Thyroid gland (tissue), 4 donors: ENCODE measurements around the gene MAPK4. TPM values are rescaled to one million over a fixed set of nuclear protein-coding genes. Genes with fewer than 3 reads are reported as not detected.

Source experiments
- DNase-seq, 2 donors: peaks; one replicate each; pipeline ENCODE4 v3.0.0-alpha.2; 2019
- H3K27ac ChIP-seq, 3 donors: fragments of 200-600 bp; sonication (generic); 1 replicate in 2 of 3; 2 replicates in 1 of 3; pipeline ENCODE4 v1.5.1; 2016 to 2019; ENCODE audit warnings: mild to moderate bottlenecking in 1 of 3, moderate library complexity in 1 of 3
- H3K27me3 ChIP-seq: fragments of 200-600 bp; sonication (generic); one replicate; pipeline ENCODE4 v1.5.1; 2019
- H3K36me3 ChIP-seq, 2 donors: fragments of 200-600 bp; sonication (generic); one replicate each; pipeline ENCODE4 v1.5.1; 2016 to 2019
- H3K4me1 ChIP-seq, 2 donors: fragments of 200-600 bp; sonication (generic); one replicate each; pipeline ENCODE4 v1.5.1; 2017 to 2019
- H3K4me3 ChIP-seq, 3 donors: fragments of 200-600 bp; sonication (generic); replicated peaks in 1 of 3; 1 replicate in 2 of 3; 2 replicates in 1 of 3; pipeline ENCODE4 v1.5.1; 2016; ENCODE audit warnings: mild to moderate bottlenecking in 1 of 3
- H3K9me3 ChIP-seq: fragments of 200-600 bp; sonication (generic); one replicate; pipeline ENCODE4 v1.5.1; 2017
- POLR2A ChIP-seq, 2 donors: fragments of 450-650 bp; IDR thresholded peaks; one replicate each; pipeline ENCODE4 v1.6.1; 2017; ENCODE audit warnings: antibody characterized with exemption in 2 of 2, mild to moderate bottlenecking in 2 of 2, moderate library complexity in 1 of 2
- WGBS, 2 donors: methylation state at CpG; one replicate each; pipeline ENCODE4 v1.1.5; 2017; 5-methylcytosine and 5-hydroxymethylcytosine counted together
- intact Hi-C: fragments of 100-400 bp; cut with DNase I; formaldehyde crosslinking; loops from one replicate; pipeline ENCODE4 v1.15.1; 2023
- total RNA-seq, 4 donors: library from RNA; depleted of rRNA; stranded (reverse); fragments of >200 nt; gene quantifications; one replicate each; pipeline ENCODE4 v1.2.3, GENCODE V29; 2016
- TF ChIP-seq, protein P1 (sequence below), 6 experiments: fragments of 200-600 bp in 3 of 6; fragments of 450-650 bp in 3 of 6; sonication (generic) in 3 of 6; IDR thresholded peaks; one replicate each; pipeline ENCODE4 v1.5.1; 2016 to 2019; ENCODE audit warnings: antibody characterized with exemption in 6 of 6, mild to moderate bottlenecking in 2 of 6, inconsistent platforms in 1 of 6, moderate library complexity in 1 of 6

Gene MAPK4
- total RNA-seq, 4 donors from 2014 or later, result 3.5 to 17.9 (median 11.4) TPM

DNA sequence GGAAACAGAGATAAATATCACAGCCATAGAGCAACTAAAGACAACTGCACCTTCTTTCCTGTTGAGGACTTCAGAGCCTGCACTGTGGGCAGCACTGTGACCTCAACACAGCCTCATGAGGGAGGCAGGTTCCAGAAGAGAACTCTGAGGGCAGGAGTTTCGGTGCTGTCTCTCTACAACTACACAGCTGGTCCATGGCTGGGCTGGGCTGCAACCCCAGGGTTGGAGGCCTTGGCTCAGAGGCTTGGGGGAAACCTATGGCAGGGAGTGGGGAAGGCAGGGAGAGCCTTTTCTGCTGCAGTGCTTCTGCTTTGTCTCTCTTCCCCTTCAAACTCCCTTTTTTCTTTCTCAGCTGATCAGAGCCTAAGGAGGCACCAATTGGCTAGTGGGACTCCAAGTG lies 193.4 kb downstream of the MAPK4 start:
- Histone ChIP-seq H3K4me1 (no peaks in the 10 kb centered on the region), H3K27ac (no peak overlapping the region), H3K9me3 (no peaks in the 10 kb centered on the region), H3K36me3 (no peaks in the 10 kb centered on the region), H3K4me3 (no peak overlapping the region), H3K27me3 (no peaks in the 10 kb centered on the region)
- no peak for DNase-seq
- intact Hi-C loops, result no loop called here
- 33 to 50% methylated on average over 1 of the region's 1 CpG for WGBS, 2 donors
- no peak for TF ChIP-seq POLR2A (IDR thresholded peaks at IDR 0.05)
- TF ChIP-seq, protein P1, sequence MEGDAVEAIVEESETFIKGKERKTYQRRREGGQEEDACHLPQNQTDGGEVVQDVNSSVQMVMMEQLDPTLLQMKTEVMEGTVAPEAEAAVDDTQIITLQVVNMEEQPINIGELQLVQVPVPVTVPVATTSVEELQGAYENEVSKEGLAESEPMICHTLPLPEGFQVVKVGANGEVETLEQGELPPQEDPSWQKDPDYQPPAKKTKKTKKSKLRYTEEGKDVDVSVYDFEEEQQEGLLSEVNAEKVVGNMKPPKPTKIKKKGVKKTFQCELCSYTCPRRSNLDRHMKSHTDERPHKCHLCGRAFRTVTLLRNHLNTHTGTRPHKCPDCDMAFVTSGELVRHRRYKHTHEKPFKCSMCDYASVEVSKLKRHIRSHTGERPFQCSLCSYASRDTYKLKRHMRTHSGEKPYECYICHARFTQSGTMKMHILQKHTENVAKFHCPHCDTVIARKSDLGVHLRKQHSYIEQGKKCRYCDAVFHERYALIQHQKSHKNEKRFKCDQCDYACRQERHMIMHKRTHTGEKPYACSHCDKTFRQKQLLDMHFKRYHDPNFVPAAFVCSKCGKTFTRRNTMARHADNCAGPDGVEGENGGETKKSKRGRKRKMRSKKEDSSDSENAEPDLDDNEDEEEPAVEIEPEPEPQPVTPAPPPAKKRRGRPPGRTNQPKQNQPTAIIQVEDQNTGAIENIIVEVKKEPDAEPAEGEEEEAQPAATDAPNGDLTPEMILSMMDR (IDR thresholded peaks at IDR 0.05), result no peak

DNA sequence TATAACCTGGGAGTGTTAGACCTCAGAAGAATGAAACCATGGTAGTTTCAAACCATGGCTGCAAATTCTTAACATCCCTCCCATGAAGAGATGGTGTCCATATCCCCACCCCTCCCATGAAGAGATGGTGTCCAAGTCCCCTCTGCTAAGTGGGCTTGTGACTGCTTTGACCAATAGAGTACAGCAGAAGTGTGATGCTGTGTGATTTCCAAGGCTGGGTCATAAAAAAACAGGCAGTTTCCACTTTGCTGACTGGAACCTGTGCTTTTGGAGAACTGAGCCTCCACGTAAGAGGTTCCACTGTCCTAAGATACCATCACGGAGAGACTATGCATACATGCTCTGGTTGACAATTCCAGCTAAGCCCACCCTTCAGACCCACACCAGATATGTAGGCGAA lies 194.4 kb downstream of the MAPK4 start:
- H3K4me1 ChIP-seq, result no peaks in the 10 kb centered on the region
- H3K27me3 ChIP-seq, result no peaks in the 10 kb centered on the region
- TF ChIP-seq, protein P1 (IDR thresholded peaks at IDR 0.05), result no peak
- no peak for DNase-seq
- H3K36me3 ChIP-seq, result no peaks in the 10 kb centered on the region
- H3K9me3 ChIP-seq, result no peaks in the 10 kb centered on the region
- WGBS, 2 donors, result 91 to 93% methylated on average over 3 of the region's 3 CpGs
- H3K27ac ChIP-seq, result no peak overlapping the region
- intact Hi-C loops, result no loop called here
- no peak overlapping the region for H3K4me3 ChIP-seq

DNA sequence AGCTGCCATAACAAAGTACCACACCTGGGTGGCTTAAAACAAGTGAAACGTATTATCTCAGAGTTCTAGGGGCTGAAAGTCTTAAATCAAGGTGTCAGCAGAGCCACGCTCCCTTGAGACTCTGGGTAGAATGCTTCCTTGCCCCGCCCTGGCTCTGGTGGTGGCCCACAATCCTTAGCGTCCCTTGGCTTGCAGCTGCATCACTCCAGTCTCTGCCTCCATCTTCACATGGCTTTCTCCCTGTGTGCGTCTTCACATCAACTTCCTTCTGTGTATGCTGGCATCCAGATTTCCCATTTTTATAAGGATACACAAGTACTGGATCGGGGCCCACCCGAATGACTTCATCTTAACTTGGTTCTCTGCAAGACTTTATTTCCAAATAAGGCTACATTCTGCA lies 197.5 kb downstream of the MAPK4 start:
- H3K27ac ChIP-seq, result no peak overlapping the region
- H3K27me3 ChIP-seq, result no peaks in the 10 kb centered on the region
- no peaks in the 10 kb centered on the region for H3K4me1 ChIP-seq
- no peak overlapping the region for H3K4me3 ChIP-seq
- DNase-seq, result no peak
- no peaks in the 10 kb centered on the region for H3K36me3 ChIP-seq
- 88 to 95% methylated on average over 7 of the region's 7 CpGs for WGBS, 2 donors
- intact Hi-C loops, result no loop called here
- TF ChIP-seq, protein P1 (IDR thresholded peaks at IDR 0.05), result no peak
- TF ChIP-seq POLR2A (IDR thresholded peaks at IDR 0.05), result no peak
- no peaks in the 10 kb centered on the region for H3K9me3 ChIP-seq

DNA sequence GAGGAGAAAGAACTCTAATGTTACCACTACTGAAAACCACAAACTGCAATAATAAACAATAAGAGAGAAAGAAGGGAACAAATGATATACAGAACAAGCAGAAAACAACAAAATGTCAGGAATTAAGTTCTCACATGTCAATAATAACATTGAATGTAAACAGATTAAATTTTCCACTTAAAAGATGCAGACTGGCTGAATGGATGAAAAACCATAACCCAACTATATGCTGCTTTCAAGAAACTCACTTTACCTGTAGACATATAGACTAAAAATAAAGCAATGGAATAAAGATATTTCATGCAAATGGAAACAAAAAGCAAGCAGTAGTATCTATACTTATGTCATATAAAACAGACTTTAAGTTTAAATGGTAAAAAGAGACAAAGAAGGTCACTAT lies 209.6 kb downstream of the MAPK4 start:
- no peak for DNase-seq
- no peaks in the 10 kb centered on the region for H3K36me3 ChIP-seq
- intact Hi-C loops, result no loop called here
- H3K27me3 ChIP-seq, result no peaks in the 10 kb centered on the region
- TF ChIP-seq, protein P1 (IDR thresholded peaks at IDR 0.05), result no peak
- TF ChIP-seq POLR2A (IDR thresholded peaks at IDR 0.05), result no peak
- no peak overlapping the region for H3K27ac ChIP-seq
- no peaks in the 10 kb centered on the region for H3K9me3 ChIP-seq
- no peaks in the 10 kb centered on the region for H3K4me1 ChIP-seq
- no peak overlapping the region for H3K4me3 ChIP-seq

DNA sequence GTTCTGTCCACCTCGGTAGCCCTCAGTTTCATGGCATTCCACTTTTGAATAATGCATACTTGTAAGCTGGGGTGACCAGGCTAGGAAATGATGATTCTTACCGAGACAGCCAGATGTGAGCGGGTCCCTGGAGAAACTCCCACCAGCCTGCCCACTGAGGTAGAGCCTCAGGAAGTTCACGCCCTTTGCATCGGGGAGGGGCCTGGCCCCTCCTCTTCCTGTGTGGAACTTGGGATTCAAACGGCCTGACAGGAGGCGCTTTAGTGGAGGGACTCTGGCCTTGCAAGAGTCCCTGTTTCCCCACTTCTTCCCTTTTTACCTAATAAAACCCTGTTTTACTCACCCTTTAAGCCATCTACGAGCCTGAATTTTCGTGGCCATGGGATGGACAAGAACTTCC lies 215.3 kb downstream of the MAPK4 start:
- intact Hi-C loops, result no loop called here
- H3K4me1 ChIP-seq, result no peaks in the 10 kb centered on the region
- no peak for TF ChIP-seq POLR2A (IDR thresholded peaks at IDR 0.05)
- TF ChIP-seq, protein P1 (IDR thresholded peaks at IDR 0.05), result no peak
- DNase-seq, result no peak
- H3K27ac ChIP-seq, result no peak overlapping the region
- H3K27me3 ChIP-seq, result no peaks in the 10 kb centered on the region
- no peak overlapping the region for H3K4me3 ChIP-seq
- no peaks in the 10 kb centered on the region for H3K36me3 ChIP-seq
- WGBS, 2 donors, result 80 to 91% methylated on average over 9 of the region's 9 CpGs
- H3K9me3 ChIP-seq, result no peaks in the 10 kb centered on the region
